ENCODE results near the gene TMEM175.

- TF ChIP-seq CTCF (IDR thresholded peaks at IDR 0.05) (no peak), EP300 (IDR thresholded peaks at IDR 0.05) (no peak), POLR2AphosphoS5 (IDR thresholded peaks at IDR 0.05) (no peak)
These were observed 46.0 kb upstream of the TMEM175 start for GRCh38 chr4:886244-886643.
